ENCODE results near the gene NFKBIZ. TPM values are rescaled to one million over a fixed set of nuclear protein-coding genes. Genes with fewer than 3 reads are reported as not detected.

Gene NFKBIZ
- total and polyA plus RNA-seq, 9 of the 15 experiments (the other 6 are each of a cell fraction or from before 2014, with no cell fraction given) = 1.2 to 13.7 (median 5.7) TPM

GRCh38 chr3:101851850-101852714, 2.8 kb downstream of the NFKBIZ start (continued):
- TF ChIP-seq RBM15 (IDR thresholded peaks at IDR 0.05; ENCODE audit: insufficient read depth, low read length) (no peak), ZNF699 (CRISPR knock-in tag; IDR thresholded peaks at IDR 0.05; ENCODE audit: insufficient replicate concordance) (no peak)

- DNase-seq (ENCODE audit: extremely low read depth in 1 of 4, low spot score in 3 of 4) = no peak
- Histone ChIP-seq H3K79me2 (ENCODE audit: control insufficient read depth, insufficient read depth, low read length) (peaks cover 25% of the 10 kb centered on the region), H4K20me1 (replicated peaks; ENCODE audit: control insufficient read depth, insufficient read depth, low read length) (peaks cover 6% of the 10 kb centered on the region; the same call in 1 of the 2 replicates), H3K27ac (ENCODE audit: extremely low read depth, low read depth, low read length) (no peak overlapping the region), H3K36me3 (ENCODE audit: control insufficient read depth, insufficient read depth, low read length) (peaks cover 63% of the 10 kb centered on the region), H3K9ac (ENCODE audit: insufficient read depth in 1 of 2, low read depth in 2 of 2, low read length in 2 of 2) (no peak overlapping the region), H3K9me1 (ENCODE audit: control insufficient read depth, insufficient read depth, low read length) (no peaks in the 10 kb centered on the region), H3K9me3 (replicated peaks; ENCODE audit: control insufficient read depth, insufficient read depth, low read depth, low read length) (no peaks in the 10 kb centered on the region), H3K4me2 (ENCODE audit: insufficient read depth, low read length) (no peak overlapping the region), H2AFZ (ENCODE audit: low read depth, low read length) (no peak overlapping the region), H3K4me3 (no peak overlapping the region), H3K27me3 (ENCODE audit: control insufficient read depth in 2 of 2, insufficient read depth in 2 of 2, low read length in 2 of 2) (no peaks in the 10 kb centered on the region), H3K4me1 (replicated peaks in 1 of 2; ENCODE audit: control insufficient read depth in 2 of 2, insufficient read depth in 2 of 2, low read length in 2 of 2) (peaks cover 7 to 10% of the 10 kb centered on the region in 2 experiments; a peak in 3 of 5 replicates)
- WGBS (ENCODE audit: insufficient coverage, low coverage, missing lambda C conversion rate) = 98% methylated on average over 4 of the region's 8 CpGs
- in situ Hi-C loops (cut with MboI) = no loop called here
- ChIA-PET CTCF (ENCODE audit: low intra/inter-chr PET ratio) (no interaction called here), POLR2A (interaction anchor here (1.1 kb wide), 1 partner anchor 14 kb away, joined by 4 read pairs; no protein-coding TSS in a partner anchor)
- TF ChIP-seq COPS2 (conservative IDR thresholded peaks at IDR 0.05) (no peak), HNRNPH1 (optimal IDR thresholded peaks at IDR 0.05; ENCODE audit: low read depth, low read length) (no peak), SMAD4 (CRISPR knock-in tag; conservative IDR thresholded peaks at IDR 0.05) (no peak), CBFA2T3 (IDR thresholded peaks at IDR 0.05) (no peak), ZBTB17 (CRISPR knock-in tag; IDR thresholded peaks at IDR 0.05) (no peak), RBM17 (IDR thresholded peaks at IDR 0.05; ENCODE audit: borderline replicate concordance, low read depth, low read length) (no peak), UBTF (IDR thresholded peaks at IDR 0.05; ENCODE audit: borderline replicate concordance in 1 of 2, low read depth in 2 of 2, low read length in 2 of 2) (no peak), HIVEP1 (CRISPR knock-in tag; IDR thresholded peaks at IDR 0.05) (no peak), MCM3 (IDR thresholded peaks at IDR 0.05) (no peak)
- intact Hi-C loops (cut with micrococcal nuclease) = no loop called here
- no TSS peak for BruUV-seq (replicated peaks)
- no peak for FAIRE-seq
- no peak for ATAC-seq
Measured at GRCh38 chr3:101852983-101853840, 3.9 kb downstream of the NFKBIZ start.
